GM12878 (cell line): ENCODE results near the gene BMI1.

ENCODE experiments used
- CHD1 ChIP-seq: IDR thresholded peaks from 2 replicates; pipeline ENCODE4 v1.6.1; 2012; ENCODE audit warnings: low read depth, low read length, improper control_type of control experiment
- NR2C2 ChIP-seq: IDR thresholded peaks from 2 replicates; pipeline ENCODE4 v1.6.1; 2011; ENCODE audit warnings: borderline replicate concordance, low read depth; ENCODE audit not compliant: control insufficient read depth, insufficient read length
- SP1 ChIP-seq: IDR thresholded peaks from one replicate; pipeline ENCODE4 v1.6.1; 2011; ENCODE audit warnings: low read depth, low read length
- STAT1 ChIP-seq: fragments of 450-650 bp; conservative IDR thresholded peaks from 2 replicates; pipeline ENCODE4 v1.6.1; 2014; ENCODE audit warnings: antibody characterized with exemption, mild to moderate bottlenecking
- TARDBP ChIP-seq: IDR thresholded peaks from 2 replicates; pipeline ENCODE4 v1.6.1; 2016; ENCODE audit warnings: borderline replicate concordance
- TF ChIP-seq, protein P1 (sequence below): IDR thresholded peaks from 2 replicates; pipeline ENCODE4 v1.6.1; 2012; ENCODE audit warnings: mild to moderate bottlenecking, low read depth, low read length

GRCh38 chr10:22322641-22323160, 1.8 kb downstream of the BMI1 start:
- TF ChIP-seq TARDBP (no peak), STAT1 (no peak), SP1 (no peak), CHD1 (no peak), NR2C2 (no peak)
- TF ChIP-seq, protein P1, sequence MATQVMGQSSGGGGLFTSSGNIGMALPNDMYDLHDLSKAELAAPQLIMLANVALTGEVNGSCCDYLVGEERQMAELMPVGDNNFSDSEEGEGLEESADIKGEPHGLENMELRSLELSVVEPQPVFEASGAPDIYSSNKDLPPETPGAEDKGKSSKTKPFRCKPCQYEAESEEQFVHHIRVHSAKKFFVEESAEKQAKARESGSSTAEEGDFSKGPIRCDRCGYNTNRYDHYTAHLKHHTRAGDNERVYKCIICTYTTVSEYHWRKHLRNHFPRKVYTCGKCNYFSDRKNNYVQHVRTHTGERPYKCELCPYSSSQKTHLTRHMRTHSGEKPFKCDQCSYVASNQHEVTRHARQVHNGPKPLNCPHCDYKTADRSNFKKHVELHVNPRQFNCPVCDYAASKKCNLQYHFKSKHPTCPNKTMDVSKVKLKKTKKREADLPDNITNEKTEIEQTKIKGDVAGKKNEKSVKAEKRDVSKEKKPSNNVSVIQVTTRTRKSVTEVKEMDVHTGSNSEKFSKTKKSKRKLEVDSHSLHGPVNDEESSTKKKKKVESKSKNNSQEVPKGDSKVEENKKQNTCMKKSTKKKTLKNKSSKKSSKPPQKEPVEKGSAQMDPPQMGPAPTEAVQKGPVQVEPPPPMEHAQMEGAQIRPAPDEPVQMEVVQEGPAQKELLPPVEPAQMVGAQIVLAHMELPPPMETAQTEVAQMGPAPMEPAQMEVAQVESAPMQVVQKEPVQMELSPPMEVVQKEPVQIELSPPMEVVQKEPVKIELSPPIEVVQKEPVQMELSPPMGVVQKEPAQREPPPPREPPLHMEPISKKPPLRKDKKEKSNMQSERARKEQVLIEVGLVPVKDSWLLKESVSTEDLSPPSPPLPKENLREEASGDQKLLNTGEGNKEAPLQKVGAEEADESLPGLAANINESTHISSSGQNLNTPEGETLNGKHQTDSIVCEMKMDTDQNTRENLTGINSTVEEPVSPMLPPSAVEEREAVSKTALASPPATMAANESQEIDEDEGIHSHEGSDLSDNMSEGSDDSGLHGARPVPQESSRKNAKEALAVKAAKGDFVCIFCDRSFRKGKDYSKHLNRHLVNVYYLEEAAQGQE: no peak
